Bronchial epithelial cell (primary cell): Measurements from ENCODE around the gene YIF1B. TPM values are rescaled to one million over a fixed set of nuclear protein-coding genes. Genes with fewer than 3 reads are reported as not detected.
A peak's percentile ranks its signal among the peaks of the same experiment; 100 is the strongest.

ENCODE experiments used
- DNase-seq: peaks from one replicate; pipeline ENCODE4 v3.0.0-alpha.2; 2010; ENCODE audit warnings: low read depth
- FAIRE-seq: peaks from 2 replicates; lab custom pipeline; 2011; peaks lifted over from hg19 to GRCh38; lab: Jason Lieb, UNC
- H3K27me3 ChIP-seq: 2 replicates; pipeline ENCODE4 v1.5.1; 2011; ENCODE audit warnings: low read length; ENCODE audit not compliant: control insufficient read depth, insufficient read depth
- H3K36me3 ChIP-seq: 2 replicates; pipeline ENCODE4 v1.5.1; 2011; ENCODE audit warnings: low read length; ENCODE audit not compliant: control insufficient read depth, insufficient read depth
- H3K4me3 ChIP-seq: 2 replicates; pipeline ENCODE4 v1.5.1; 2011; ENCODE audit warnings: mild to moderate bottlenecking, low read depth, low read length, control low read depth
- total RNA-seq: library from RNA; depleted of rRNA; stranded (reverse); fragments of >200 nt; gene quantifications from 2 replicates; pipeline ENCODE4 v1.2.1, GENCODE V29; 2014
- TF ChIP-seq, protein P1 (sequence below): IDR thresholded peaks from 2 replicates; pipeline ENCODE4 v1.5.1; 2011; ENCODE audit warnings: mild to moderate bottlenecking, moderate library complexity, low read length, control low read depth, inconsistent platforms; ENCODE audit not compliant: insufficient read depth, severe bottlenecking

YIF1B gene
- total RNA-seq, 1 donor from 2014 or later: 30.0 TPM

DNA sequence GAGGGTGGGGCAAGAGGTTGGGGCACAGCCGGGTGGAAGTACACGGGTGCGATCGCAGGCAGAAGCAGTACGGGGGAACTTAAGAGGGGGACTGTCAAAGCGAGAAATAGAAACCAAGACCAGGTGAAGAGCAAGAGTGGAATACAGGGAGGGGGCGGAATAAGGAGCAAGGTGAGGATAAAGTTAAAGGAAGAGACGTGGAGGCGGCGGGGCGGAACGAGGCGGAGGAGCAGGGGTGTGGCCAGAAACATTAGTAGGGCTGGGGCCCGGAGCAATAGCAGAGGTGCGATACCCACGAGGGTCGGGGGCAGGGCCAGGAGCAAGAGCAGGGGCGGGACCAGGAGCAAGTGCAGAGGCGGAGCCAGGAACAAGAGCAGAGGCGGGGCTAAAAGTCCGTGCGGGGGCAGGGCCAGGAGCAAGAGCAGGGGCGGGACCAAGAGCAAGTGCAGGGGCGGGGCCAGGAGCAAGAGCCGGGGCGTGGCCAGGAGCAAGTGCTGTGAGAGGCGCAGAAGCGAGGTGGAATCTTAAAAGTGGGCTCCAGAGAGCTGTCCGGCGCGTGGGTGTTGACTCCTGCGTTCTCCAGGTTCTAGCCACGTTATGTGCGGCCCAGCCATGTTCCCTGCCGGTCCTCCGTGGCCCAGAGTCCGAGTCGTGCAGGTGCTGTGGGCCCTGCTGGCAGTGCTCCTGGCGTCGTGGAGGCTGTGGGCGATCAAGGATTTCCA, 21.1 kb upstream of the YIF1B start:
- Histone ChIP-seq H3K27me3 (no peaks in the 10 kb centered on the region), H3K36me3 (peaks cover 6% of the 10 kb centered on the region), H3K4me3 (peak overlapping the region; percentile 92)
- TF ChIP-seq, protein P1, sequence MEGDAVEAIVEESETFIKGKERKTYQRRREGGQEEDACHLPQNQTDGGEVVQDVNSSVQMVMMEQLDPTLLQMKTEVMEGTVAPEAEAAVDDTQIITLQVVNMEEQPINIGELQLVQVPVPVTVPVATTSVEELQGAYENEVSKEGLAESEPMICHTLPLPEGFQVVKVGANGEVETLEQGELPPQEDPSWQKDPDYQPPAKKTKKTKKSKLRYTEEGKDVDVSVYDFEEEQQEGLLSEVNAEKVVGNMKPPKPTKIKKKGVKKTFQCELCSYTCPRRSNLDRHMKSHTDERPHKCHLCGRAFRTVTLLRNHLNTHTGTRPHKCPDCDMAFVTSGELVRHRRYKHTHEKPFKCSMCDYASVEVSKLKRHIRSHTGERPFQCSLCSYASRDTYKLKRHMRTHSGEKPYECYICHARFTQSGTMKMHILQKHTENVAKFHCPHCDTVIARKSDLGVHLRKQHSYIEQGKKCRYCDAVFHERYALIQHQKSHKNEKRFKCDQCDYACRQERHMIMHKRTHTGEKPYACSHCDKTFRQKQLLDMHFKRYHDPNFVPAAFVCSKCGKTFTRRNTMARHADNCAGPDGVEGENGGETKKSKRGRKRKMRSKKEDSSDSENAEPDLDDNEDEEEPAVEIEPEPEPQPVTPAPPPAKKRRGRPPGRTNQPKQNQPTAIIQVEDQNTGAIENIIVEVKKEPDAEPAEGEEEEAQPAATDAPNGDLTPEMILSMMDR: no peak
- DNase-seq (peak; percentile 90), FAIRE-seq (no peak)

DNA sequence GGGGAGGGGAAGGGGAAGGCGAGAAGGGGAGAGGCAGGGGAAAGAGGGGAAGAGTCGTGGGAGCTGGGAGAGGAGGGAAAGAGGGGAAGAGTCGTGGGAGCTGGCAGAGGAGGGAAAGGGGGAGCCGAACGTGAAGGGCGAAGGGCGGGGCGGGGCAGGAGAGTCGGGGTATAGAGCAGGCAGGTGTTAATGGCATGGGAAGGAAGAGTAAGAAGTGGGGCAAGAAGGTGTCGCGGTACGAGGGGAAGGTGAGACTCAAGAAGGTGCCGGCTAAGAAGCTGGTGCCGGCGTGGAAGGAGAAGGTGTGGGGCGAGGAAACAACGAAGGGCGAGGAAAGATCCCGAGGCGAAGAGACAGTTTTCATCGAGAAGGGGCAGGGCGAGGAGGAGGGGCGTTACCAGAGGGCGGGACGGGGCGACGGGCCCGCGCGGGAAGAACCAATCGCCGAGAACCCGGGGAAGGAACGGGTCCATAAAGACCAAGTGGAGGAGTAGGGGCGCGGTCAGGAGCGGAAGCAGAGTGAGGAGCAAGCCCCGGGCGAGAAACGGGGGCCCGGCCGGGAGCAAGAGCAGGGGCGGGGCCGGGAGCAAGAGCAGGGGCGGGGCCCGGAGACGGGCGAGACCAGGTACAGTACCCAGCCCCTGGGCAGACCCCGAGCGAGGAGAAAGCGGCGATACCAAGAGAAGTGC, 20.3 kb upstream of the YIF1B start:
- FAIRE-seq: no peak
- TF ChIP-seq, protein P1: no peak
- DNase-seq: peak; percentile 86
- Histone ChIP-seq H3K27me3 (no peaks in the 10 kb centered on the region), H3K36me3 (peaks cover 6% of the 10 kb centered on the region), H3K4me3 (peak overlapping the region; percentile 92)

DNA sequence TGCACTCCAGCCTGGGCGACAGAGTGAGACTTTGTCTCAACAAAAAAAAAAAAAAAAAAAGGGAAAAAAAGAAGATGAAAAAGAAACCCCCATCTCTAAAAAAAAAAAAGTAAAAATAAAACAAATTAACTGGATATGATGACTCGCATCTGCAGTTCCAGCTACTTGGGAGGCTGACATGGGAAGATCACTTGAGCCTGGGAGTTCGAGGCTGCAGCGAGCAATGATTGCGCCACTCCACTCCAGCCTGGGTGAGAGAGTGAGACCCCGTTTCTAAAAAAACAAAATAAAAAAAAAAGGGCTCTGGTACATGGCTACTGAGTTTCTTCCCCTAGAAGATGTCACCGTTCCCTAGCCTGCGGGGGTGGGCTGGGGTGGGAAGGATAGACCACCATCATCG, 17.5 kb upstream of the YIF1B start:
- FAIRE-seq (no peak), DNase-seq (no peak)
- Histone ChIP-seq H3K27me3 (no peaks in the 10 kb centered on the region), H3K36me3 (peaks cover 9% of the 10 kb centered on the region), H3K4me3 (no peak overlapping the region)
- TF ChIP-seq, protein P1: no peak

DNA sequence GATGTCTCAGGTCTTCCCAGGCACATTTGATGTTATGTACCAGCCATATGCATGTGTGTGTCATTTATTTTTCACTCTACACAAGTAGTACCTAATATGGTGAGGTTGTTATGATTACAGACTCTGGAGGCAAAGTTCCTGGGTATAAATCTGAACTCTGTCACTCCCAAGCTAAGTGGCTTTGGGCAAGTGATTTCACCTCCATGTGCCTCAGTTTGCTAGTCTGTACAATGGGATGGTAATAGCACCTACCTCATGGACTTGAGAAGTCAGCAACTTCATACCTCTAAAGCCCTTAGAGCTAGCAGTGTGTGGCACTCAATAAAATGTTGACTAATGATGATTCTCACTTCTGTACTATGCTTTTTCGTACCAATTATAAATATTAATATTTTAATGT, 16.0 kb upstream of the YIF1B start:
- no peak for DNase-seq
- TF ChIP-seq, protein P1: no peak
- Histone ChIP-seq H3K27me3 (no peaks in the 10 kb centered on the region), H3K36me3 (peaks cover 20% of the 10 kb centered on the region), H3K4me3 (no peak overlapping the region)
- FAIRE-seq: no peak

DNA sequence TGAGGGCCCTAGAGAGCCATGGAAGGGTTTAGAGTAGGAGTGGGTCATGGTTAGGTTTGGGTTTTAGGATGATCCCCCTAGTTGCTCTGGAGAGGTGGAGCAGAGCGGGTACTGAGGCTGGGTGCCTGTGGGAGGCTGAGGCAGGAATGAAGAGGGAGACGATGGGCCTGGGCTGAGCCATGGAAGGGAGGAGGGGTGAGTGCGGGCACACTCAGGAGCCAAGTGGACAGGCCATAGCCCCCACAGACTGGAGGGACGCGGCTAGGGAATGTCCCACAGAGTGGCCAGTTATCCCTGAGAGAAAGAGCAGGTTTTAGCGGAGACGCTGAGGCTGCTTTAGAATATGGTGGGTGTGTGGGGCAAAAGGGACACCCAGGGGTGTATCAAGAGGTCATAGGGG, 13.9 kb upstream of the YIF1B start:
- TF ChIP-seq, protein P1: no peak
- Histone ChIP-seq H3K4me3 (no peak overlapping the region), H3K36me3 (peaks cover 29% of the 10 kb centered on the region), H3K27me3 (no peaks in the 10 kb centered on the region)
- DNase-seq: no peak
- no peak for FAIRE-seq
